Stimulated activated CD8-positive, alpha-beta memory T cell treated with anti-CD3 and anti-CD28 coated beads, Interleukin-4, amount 100 ng/mL, for 24 hours (primary cell): ENCODE measurements around the gene SCAI.
A peak's percentile ranks its signal among the peaks of the same experiment; 100 is the strongest.
"Not testable (repeated sequence)": the region's sequence is repeated elsewhere in the genome, so short reads cannot be mapped to it uniquely, and the experiment has no call there.

Experiments used
- DNase-seq: peaks from one replicate; pipeline ENCODE4 v3.0.0-alpha.2; 2020; ENCODE audit warnings: low read depth

SCAI gene

DNA sequence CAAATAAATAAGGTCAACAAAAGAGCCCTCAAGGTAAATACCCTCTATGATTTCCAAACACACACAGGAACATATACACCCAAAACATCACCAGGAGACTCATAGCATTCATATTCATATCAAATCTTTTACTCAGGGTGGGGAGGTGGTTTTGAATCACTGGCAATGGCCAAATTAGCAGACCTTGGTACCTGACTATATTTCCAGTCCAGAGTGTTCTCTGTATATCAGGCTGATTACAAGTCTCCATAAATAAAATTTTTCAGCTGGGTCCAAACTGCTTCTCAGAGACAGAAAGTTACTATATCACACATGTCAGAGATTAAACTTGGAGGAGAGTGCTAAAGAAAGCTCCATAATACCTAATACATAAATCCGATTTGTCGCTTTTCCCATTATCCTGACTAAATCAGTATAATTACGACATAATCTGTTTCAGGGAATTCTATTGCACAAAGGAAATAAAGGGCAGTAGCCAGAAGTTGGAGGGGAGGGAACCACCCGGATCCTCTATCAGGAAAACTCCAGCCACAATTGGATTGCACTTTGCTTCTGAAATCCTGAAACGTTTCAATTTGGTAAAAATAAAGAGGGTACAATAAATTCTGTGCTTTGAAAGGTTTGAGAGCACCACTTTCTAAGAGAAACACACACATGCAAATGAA, 195.5 kb downstream of the SCAI start:
- no peak for DNase-seq

DNA sequence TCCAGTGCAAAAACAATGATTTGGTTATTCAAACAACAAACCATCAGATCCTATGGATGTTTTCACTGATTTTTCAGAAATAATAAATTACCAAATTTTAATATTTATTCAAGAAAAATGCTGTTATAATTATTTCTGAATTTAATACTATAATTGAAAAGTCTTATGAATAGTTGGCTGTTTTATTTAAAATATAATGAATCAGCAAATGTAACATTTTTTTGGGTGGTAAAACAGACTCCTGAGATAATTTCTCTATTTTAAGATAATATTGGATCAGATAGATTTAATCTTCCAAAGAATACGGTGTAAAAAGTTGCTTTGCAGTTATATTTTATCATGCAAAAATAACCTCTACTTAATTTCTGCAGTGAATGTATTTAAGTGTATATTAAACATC, 197.2 kb downstream of the SCAI start:
- no peak for DNase-seq

DNA sequence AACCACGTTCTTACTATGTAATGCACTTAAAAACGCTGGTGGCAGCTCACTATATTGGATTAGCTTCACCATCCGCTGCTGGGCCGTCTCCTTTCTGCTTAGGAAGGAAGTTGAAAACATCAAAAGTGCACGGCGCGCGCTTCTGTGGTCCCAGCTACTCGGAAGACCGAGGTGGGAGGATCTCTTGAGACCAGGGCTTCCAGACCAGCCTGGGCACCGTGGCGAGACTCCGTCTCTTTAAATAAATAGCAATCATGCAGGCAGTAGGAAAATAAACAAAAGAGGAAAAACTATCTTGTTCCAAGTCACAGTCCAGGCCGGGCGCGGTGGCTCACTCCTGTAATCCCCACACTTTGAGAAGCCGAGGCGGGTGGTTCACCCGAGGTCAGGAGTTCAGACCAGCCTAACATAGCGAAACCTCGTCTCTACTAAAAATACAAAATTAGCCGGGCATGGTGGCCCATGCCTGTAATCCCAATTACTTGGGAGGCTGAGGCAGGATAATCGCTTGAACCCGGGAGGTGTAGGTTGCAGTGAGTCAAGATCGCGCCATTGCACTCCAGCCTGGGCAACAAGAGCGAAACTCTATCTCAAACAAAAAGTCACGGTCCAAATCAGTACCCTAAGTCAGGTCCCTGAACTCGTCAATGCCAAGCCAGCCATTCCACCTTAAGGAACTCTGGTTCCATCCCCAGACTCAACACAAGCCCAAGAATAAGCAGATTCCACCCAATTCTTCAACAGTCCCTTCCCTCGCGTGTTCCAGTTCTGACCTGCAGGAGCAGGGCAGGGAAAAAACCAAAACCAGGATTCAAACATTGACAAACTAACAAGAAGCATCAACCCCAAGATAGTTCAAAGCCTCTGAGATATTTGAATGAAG, 201.4 kb downstream of the SCAI start:
- DNase-seq: peak; percentile 40

DNA sequence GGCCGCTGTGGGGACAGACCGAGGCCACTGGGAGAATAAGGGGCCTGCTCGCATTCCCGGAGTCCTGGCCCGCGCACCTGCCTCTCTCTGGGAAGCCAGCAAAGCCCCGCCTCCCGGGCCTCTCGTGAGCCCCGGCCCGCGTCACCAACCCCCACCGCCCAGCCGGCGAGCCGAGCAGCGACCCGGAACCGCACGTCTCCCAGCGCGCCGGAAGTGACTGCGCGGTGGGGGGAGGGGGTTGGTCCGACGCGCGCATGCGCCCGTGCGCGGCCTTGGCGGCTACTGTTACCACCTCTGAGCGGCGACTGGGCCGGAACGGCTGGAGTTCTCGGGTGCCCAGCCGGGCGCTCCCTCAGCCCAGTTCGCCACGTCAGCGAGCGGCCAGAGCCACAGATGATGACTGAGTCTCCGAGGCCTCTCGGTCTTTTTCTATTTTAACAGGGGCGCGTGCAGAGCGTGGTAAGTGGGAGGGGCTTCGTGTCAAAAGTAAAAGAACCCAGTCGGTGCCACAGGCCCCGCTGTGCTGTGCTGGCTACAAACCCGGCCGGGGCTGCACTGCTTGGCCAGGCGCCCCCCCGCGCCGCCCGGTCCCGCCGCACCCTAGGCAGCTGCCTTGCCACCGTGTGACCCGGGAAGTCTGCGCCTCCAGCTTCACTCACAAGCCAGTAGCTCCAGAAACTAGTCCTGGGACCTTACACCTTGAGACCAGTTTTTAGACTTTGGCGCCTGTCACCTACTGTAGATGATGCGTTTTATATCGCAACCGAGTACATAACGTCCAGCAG, 202.2 kb downstream of the SCAI start, which contains the start of gene GOLGA1:
Gene GOLGA1, minus strand, starts transcription at position 190 of the 785 bp plus-strand sequence. CDS start 2,372 bp downstream, outside the sequence.
- DNase-seq: peak; percentile 88

DNA sequence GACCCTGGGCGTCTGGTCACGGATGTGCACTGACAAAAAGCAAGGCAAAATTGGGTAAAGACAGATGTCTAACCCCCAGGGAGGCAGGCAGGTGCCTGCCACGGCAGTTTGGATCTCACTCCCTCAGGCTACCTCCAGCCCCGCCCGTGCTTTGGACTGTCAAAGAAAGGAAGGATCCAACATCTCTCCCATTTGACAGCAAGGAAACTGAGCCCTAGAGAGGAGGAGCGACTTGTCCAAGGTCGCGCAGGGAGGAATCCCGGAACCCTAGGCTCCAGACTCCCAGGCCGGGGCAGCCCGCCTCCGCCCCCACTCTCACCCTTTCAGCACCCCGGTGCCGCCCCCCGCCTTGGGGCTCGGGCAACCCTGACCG, 202.8 kb downstream of the SCAI start:
- DNase-seq: no peak

DNA sequence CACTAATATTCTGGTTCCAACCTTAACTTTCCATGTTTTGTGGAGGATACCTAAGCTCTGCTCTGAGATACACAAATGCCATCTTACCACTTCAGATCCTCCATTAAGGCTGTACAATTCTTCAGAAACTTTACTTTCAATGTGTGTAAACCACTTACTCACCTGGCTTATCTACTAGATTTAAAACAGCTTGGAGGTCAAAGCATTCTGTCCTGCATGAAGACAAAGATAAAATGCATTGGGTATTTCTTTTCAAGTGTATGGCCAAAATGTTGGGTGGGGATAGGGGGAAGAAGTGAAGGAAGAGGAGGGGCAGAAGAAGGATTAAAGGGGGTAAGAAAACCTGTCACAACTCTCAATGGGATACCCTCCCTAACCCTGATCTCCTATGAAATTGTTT, 203.4 kb downstream of the SCAI start:
- no peak for DNase-seq

DNA sequence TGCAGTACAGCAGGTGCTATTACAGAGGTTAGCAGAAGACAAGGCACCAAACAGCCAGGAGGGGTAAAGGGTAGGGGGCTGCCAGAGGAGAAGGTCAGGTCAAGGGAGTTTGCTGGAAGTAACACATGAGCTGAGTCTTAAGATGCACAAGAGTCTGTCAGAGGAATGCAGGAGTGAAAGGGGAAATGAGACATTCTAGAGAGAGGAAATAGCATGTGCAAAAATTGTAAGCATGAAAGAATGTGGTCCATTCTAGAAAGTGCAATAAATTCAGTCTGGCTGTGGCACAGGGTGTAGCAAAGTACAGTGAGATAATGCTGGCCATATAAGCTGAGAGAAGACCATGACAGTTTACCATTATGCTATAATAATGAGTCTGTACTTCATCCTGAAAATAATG, 209.0 kb downstream of the SCAI start:
- DNase-seq: no peak

DNA sequence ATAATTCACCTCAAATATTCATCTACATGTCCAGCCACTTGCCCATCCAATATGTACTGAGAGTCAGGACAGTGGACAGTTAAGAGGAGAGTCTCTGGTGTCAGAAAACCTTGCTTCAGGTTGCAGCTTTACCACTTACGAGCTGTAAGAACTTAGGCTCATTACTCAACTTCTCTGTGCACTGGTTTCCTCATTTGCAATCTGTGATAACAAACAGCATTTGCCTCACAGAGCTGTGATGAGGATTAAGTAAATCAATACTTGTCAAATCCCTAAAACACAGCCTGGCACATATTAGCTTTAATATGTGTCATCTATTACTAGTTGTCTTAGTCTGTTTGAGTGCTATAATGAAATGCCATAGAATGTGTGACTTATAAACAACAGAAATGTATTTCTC, 211.0 kb downstream of the SCAI start:
- DNase-seq: no peak

DNA sequence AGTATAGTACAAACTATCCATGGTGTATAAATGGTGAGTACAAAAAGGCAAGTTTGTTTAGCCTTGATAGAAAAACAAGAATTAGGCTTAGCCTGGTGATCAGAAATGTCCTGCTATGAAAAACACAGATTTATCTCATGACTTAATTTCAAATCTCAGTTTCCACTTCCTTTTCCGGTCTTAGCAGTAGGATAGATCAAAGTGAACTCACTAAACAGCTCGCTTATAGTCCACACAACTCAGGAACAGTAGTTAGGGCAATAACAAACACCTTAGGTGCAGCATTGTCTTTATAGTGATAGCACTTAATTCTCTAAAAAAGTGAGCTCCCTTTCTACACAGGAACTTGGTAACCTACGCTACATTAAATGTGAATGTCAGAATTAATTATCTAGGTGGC, 213.9 kb downstream of the SCAI start:
- DNase-seq: no peak

DNA sequence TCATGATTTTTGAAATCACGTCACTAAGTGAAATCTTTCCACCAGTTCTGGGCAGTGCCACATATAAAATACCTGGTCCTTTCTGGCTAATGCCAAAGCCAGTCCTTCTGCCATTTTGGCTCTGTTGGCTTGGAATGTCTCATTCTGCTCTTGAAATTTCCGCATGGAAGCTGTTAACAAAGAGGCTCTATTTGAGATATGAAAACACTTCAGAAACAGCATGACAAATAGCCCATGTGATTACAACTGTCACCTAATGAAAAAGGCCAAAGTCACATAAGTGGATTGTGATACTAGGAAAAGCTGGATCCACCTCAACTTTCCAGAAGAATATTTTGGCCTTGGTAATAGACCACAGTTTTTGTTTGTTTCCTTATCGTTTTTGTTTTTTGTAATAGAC, 215.2 kb downstream of the SCAI start:
- DNase-seq: no peak

DNA sequence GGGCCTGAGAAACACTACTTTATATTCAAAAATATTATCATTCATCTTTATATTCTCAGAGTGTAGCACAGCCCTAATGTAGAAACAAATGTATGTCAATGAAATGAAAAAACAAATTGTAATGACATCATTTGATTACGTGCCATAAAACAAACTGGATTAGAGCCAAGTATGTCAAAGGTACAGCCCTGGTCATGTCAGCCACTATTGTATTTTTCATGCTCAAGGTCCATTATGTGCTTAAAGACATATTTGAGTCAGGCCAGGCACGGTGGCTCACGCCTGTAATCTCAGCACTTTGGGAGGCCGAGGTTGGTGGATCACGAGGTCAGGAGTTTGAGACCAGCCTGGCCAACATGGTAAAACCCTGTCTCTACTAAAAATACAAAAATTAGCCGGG, 222.9 kb downstream of the SCAI start:
- DNase-seq: not testable (repeated sequence)

DNA sequence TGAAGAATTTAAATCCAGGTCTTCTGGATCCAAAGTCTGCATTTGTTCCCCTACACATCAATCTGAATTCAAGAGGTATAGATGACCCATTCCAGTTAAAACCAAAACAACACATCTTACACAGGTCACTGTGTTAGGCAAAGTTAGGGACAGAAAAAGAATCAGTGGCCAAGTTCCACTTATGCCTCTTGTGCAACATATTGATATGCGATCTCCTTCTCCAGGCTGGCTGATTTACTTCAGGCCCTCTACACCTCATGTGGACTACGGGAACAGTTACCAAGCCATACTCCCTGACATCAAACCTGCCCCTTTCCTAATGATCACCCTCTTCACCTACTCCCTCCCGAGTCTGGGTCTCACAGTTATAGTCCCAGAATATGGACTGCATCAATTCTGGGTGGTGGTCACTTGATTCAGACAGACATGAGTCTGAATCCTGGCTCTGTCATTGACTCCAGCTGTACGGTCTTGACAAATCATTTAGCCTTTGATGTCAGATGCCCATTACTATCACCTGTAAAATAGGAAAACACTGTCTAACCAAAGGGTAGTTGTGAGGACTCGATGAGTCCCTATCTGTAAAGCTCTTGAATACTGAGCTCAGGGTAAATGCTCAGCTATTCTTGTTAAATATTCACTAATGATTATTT, 228.4 kb downstream of the SCAI start:
- no peak for DNase-seq

DNA sequence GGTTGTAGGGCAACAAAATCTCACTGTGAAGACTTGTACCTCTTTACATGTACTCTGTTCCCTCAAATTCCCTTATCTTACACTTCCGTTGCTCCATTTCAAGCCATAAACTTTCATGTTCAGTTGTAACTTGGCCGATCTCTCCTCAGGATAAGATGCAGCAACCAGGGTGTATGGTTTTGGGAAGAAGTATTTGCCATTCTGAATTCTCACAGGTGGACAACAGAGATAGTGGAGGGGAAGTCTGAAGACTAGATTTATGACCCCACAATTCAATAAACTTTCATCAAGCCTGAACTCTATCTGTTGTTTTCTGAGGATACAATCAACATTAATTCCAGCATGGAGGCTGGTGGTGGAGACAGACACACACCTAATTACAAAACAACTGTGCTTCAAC, 229.9 kb downstream of the SCAI start:
- DNase-seq: no peak

DNA sequence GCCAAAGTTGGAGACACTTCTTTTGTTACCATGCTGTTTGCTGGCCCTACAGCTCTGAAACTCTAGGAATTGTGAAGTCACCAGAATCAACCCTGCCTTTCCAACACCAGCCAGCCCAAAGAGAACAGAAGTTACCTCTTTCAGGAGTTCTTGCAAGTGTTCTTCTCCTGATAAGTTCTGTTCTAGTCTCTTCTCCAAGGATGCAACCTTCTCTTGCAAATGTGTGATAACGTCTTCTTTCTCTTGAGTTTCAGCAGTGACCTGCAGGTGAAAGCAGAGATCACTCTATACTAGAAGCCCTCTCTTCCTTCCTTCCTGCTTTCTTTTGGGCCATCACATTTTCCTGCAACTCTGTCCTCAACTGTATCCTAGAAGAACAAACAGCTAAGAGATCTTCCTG, 231.6 kb downstream of the SCAI start:
- no peak for DNase-seq

DNA sequence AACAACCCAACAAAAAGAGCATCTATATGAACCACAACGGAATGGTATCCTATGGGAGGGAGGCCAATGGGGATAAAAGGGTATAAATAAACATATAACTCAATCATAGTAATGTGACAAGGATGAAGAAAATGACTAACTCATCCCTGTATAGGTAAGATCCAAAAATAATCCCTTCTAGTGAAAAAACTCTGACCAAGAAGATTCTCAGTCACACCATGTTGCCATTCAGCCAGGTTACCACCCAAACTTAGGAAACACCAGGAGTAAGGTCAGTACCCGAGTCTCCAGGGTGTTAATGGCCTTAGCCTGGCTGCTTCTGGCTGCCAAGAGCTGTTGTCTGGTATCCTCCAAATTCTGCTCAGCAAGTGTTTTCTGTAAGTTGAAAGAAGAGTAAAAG, 235.2 kb downstream of the SCAI start:
- DNase-seq: no peak

DNA sequence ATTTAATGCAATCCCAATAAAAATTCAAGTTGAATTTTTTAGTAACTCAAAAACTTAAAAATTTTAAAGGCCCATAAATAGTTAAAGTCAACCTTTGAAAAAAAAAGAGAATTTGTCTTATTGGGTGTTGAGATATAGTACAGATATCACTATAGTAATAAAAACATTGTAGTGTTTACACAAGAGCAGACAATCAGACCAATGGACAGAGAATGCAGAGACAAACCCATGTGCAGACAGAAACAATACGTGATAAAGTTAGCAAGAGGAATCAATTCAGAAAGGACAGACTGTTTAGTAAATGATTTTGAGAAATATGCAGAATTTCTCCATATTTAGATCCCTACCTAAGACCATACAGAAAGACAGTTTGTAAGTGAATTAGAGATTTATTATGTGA, 236.4 kb downstream of the SCAI start:
- DNase-seq: no peak

DNA sequence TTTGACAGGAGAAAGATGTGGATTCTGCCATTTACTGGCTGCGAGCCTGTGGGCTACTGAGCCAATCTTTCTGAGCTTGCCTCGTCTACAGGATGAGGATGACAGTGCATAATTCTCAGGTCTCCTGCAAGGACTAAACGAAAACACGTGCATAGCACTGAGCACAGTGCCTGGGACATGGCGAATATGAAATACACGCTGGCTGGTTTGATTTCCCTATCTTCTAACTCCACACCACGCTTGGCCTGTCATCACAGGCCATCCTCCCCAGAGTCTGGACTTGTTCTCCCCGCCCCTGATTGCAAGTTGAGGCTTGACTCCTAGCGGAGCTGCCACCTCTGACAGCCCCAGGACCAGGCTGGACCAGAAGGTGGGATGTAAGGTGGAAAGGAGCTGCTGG, 243.5 kb downstream of the SCAI start:
- DNase-seq: no peak

DNA sequence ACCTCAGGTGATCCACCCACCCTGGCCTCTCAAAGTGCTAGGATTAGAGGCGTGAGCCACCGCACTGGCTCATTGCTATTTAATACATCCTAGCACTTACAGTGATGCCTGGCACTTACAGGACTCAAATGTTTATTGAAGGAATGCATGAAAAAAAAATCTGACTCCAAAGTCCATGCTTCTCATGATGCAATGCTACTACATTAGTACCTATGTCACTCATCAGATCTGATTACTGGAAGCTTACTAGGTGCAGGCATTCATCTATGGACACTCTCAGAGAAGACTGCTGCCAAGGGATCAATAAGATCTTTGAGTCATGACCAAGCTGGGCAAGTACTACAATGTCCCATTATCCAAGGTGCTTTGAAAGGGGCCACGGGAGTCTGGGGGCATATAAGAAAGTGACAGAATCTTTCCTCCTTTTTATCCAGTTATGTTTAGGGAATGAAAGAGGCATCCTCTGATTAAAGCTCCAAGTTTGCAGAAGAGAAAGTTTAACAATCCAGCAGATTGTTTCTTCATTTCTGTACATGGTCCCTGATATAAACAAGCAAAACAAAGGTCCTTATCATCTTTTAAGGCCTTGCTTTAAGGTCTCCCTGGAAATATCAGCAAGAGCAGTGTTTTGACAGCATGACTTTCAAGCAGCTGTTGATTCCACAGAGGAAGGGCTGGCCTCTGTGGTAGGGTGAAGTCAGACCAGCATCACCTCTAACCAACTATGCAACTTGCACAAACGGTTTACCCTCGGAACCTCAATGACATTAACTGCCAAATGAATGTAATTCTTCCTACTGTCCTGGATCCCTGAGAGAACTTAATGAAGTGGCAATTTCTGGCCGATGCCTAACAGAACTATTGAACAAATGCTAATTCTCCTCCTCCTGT, 245.5 kb downstream of the SCAI start:
- DNase-seq: no peak

DNA sequence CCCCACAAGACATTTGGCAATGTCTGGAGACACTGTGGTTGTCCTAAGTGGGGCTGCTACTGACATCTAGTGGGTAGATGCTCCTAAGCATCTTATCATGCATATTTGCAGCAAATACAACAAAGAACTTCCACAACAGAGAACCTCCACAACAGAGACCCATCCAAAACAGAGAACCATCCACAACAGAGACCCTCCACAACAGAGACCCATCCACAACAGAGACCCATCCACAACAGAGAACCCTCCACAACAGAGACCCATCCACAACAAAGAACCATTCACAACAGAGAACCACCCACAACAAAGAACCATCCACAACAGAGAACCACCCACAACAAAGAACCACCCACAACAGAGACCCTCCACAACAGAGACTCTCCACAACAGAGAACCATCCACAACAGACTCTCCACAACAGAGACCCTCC, 248.6 kb downstream of the SCAI start:
- no peak for DNase-seq

DNA sequence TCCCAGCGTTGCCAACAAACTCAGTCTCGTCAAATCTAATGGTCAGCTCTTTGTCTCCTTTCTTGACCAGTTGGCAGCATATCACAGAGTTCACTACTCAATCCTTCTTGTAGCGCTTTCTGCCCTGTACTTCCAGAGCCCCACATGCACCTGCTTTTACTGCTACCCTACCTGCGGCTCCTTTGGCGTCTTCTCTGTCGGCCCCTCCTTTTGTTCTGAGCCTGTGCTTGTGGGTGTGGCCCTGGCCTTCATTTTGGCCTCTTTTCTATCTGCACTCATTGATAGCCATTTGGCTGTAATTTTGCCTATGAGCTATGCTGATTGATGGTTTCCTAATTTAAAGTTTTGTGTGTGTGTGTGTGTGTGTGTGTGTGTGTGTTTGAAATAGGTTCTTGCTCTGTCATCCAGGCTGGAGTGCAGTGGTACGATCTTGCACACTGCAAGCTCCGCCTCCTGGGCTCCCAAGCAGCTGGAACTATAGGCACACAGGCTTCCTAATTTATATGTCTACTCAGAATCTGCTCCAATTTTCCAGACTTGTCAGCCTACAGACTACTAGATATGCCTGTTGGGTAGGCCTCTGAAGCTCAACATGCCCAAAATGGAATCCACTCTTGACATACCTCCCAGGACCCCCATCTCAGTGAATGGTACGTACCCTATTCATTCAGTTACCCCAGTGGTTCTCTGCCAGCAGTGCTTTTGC, 249.1 kb downstream of the SCAI start:
- DNase-seq: no peak
